HepG2 (cell line): Measurements from ENCODE around the gene DSCAM.

Source experiments
- ADNP ChIP-seq: sonication (generic); formaldehyde crosslinking; IDR thresholded peaks from 2 replicates; pipeline ENCODE4 v1.4.0; 2020; ENCODE audit warnings: missing genetic modification reagents
- CTCF ChIP-seq: sonication (generic); formaldehyde crosslinking; IDR thresholded peaks from 2 replicates; pipeline ENCODE4 v1.5.0; 2020; ENCODE audit warnings: mild to moderate bottlenecking, missing genetic modification reagents, moderate library complexity
- DMAP1 ChIP-seq: IDR thresholded peaks from 2 replicates; pipeline ENCODE4 v1.6.1; 2016
- FOXM1 ChIP-seq: sonication (generic); formaldehyde crosslinking; IDR thresholded peaks from 2 replicates; pipeline ENCODE4 v1.5.0; 2020; ENCODE audit warnings: missing genetic modification reagents
- HHEX ChIP-seq: IDR thresholded peaks from 2 replicates; pipeline ENCODE4 v1.6.1; 2016; ENCODE audit warnings: control low read depth
- NFE2 ChIP-seq: sonication (generic); formaldehyde crosslinking; IDR thresholded peaks from 2 replicates; pipeline ENCODE4 v1.4.0; 2020; ENCODE audit warnings: missing genetic modification reagents
- NFRKB ChIP-seq: fragments of 450-650 bp; IDR thresholded peaks from 2 replicates; pipeline ENCODE4 v1.6.1; 2017
- SP140L ChIP-seq: sonication (generic); formaldehyde crosslinking; IDR thresholded peaks from 2 replicates; pipeline ENCODE4 v1.4.0; 2020; ENCODE audit warnings: missing genetic modification reagents, borderline replicate concordance
- THAP8 ChIP-seq: sonication (generic); formaldehyde crosslinking; IDR thresholded peaks from 2 replicates; pipeline ENCODE4 v1.5.1; 2020; ENCODE audit warnings: missing genetic modification reagents, mild to moderate bottlenecking, borderline replicate concordance
- ZBTB2 ChIP-seq: sonication (generic); formaldehyde crosslinking; IDR thresholded peaks from 2 replicates; pipeline ENCODE4 v1.8.0; 2022; ENCODE audit warnings: low read depth, missing genetic modification reagents
- ZNF10 ChIP-seq: sonication (generic); formaldehyde crosslinking; IDR thresholded peaks from 2 replicates; pipeline ENCODE4 v1.4.0; 2020; ENCODE audit warnings: mild to moderate bottlenecking, low read depth, missing genetic modification reagents, borderline replicate concordance
- ZNF577 ChIP-seq: sonication (generic); formaldehyde crosslinking; IDR thresholded peaks from 2 replicates; pipeline ENCODE4 v1.4.0; 2020; ENCODE audit warnings: mild to moderate bottlenecking, low read depth, missing genetic modification reagents, borderline replicate concordance
- ZNF782 ChIP-seq: sonication (generic); formaldehyde crosslinking; IDR thresholded peaks from 2 replicates; pipeline ENCODE4 v1.4.0; 2020; ENCODE audit warnings: missing genetic modification reagents, mild to moderate bottlenecking, borderline replicate concordance

DNA sequence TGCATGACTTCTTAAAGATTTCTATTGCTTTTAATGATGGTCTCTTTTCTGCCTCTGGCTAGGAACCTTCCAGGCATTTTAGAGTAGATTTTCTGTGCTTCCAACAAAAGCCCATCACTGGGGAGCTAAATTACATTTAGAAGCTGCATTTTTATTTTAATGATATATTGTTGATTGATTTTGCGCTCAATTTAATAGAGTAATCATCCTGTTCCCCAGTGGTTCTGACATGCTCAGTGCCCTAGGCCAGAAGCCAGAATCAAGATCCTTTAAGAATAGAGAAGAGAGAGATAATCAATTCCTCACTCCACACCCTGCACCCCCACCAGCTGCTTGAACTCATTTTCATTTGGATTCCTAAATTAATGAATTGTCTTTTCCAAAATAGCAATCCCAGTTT, 881.9 kb downstream of the DSCAM start:
- TF ChIP-seq ZNF782 (CRISPR knock-in tag) = no peak
- no peak for TF ChIP-seq NFRKB
- no peak for TF ChIP-seq NFE2 (CRISPR knock-in tag)
- TF ChIP-seq FOXM1 (CRISPR knock-in tag) = no peak
- no peak for TF ChIP-seq SP140L (CRISPR knock-in tag)
- no peak for TF ChIP-seq CTCF (CRISPR knock-in tag)
- TF ChIP-seq ZBTB2 (CRISPR knock-in tag) = no peak
- no peak for TF ChIP-seq DMAP1 (CRISPR knock-in tag)
- no peak for TF ChIP-seq THAP8 (CRISPR knock-in tag)
- TF ChIP-seq ZNF577 (CRISPR knock-in tag) = no peak
- TF ChIP-seq ZNF10 = no peak
- no peak for TF ChIP-seq HHEX (CRISPR knock-in tag)
- no peak for TF ChIP-seq ADNP (CRISPR knock-in tag)
